GM21717 (cell line): ENCODE data around the gene CHRD.

Experiments used
- ATAC-seq: cut with Tn5 transposase; IDR thresholded peaks from one replicate; pipeline ENCODE4 v1.9.1; 2021; ENCODE audit warnings: mild to moderate bottlenecking, moderate library complexity; ENCODE audit not compliant: unreplicated experiment

CHRD gene

GRCh38 chr3:184380627-184381260 lies 890 bp downstream of the CHRD start:
- no peak for ATAC-seq

- no peak for ATAC-seq
These were observed 1.7 kb downstream of the CHRD start for GRCh38 chr3:184381261-184382224.

- no peak for ATAC-seq
These were observed 2.6 kb downstream of the CHRD start for GRCh38 chr3:184382326-184383032.

GRCh38 chr3:184383033-184383740 lies 3.3 kb downstream of the CHRD start:
- no peak for ATAC-seq

GRCh38 chr3:184384342-184384741 lies 4.5 kb downstream of the CHRD start:
- ATAC-seq = no peak

- ATAC-seq = no peak
These were observed 5.1 kb downstream of the CHRD start for GRCh38 chr3:184384856-184385422.

GRCh38 chr3:184386047-184386806 lies 6.4 kb downstream of the CHRD start:
- no peak for ATAC-seq

GRCh38 chr3:184387174-184387714 lies 7.4 kb downstream of the CHRD start:
- ATAC-seq = no peak

- ATAC-seq = no peak
These were observed 8.5 kb downstream of the CHRD start for GRCh38 chr3:184388164-184388935.

- ATAC-seq = no peak
These were observed 9.0 kb downstream of the CHRD start for GRCh38 chr3:184388936-184389230.

GRCh38 chr3:184389384-184389783 lies 9.5 kb downstream of the CHRD start:
- no peak for ATAC-seq

- no peak for ATAC-seq
These were observed 10.2 kb downstream of the CHRD start for GRCh38 chr3:184389935-184390528.

GRCh38 chr3:184391266-184391665 lies 11.4 kb downstream of the CHRD start:
- no peak for ATAC-seq

- no peak for ATAC-seq
These were observed 15.4 kb downstream of the CHRD start for GRCh38 chr3:184395320-184395660.

GRCh38 chr3:184399410-184399809 lies 19.6 kb downstream of the CHRD start:
- no peak for ATAC-seq

GRCh38 chr3:184405075-184406030 lies 25.5 kb downstream of the CHRD start:
- no peak for ATAC-seq

- ATAC-seq = no peak
These were observed 29.6 kb downstream of the CHRD start for GRCh38 chr3:184409331-184409926.
